GM19328 (cell line): ENCODE measurements around the gene RNASEH2A.

Experiments
- ATAC-seq: cut with Tn5 transposase; IDR thresholded peaks from one replicate; pipeline ENCODE4 v1.9.1; 2021; ENCODE audit warnings: mild to moderate bottlenecking, moderate library complexity; ENCODE audit not compliant: unreplicated experiment

RNASEH2A gene

GRCh38 chr19:12806242-12807081, at the start of gene RNASEH2A:
RNASEH2A (plus strand) TSS chr19:12806584; CDS start chr19:12806674, 90 bp downstream.
- ATAC-seq, result peak; percentile 77

- ATAC-seq, result no peak
Observed at GRCh38 chr19:12757544-12758274, 48.7 kb upstream of the RNASEH2A start.

- ATAC-seq, result no peak
Observed at GRCh38 chr19:12759686-12760085, 46.7 kb upstream of the RNASEH2A start.

GRCh38 chr19:12763100-12763499, 43.3 kb upstream of the RNASEH2A start:
- ATAC-seq, result no peak

GRCh38 chr19:12764698-12765097, 41.7 kb upstream of the RNASEH2A start:
- no peak for ATAC-seq

- ATAC-seq, result no peak
Observed at GRCh38 chr19:12766051-12766521, 40.3 kb upstream of the RNASEH2A start.

GRCh38 chr19:12767150-12767549, 39.2 kb upstream of the RNASEH2A start:
- no peak for ATAC-seq

- ATAC-seq, result no peak
Observed at GRCh38 chr19:12767666-12768065, 38.7 kb upstream of the RNASEH2A start.

- no peak for ATAC-seq
Observed at GRCh38 chr19:12769689-12770088, 36.7 kb upstream of the RNASEH2A start.

- ATAC-seq, result no peak
Observed at GRCh38 chr19:12770922-12771321, 35.5 kb upstream of the RNASEH2A start.

GRCh38 chr19:12772323-12772722, 34.1 kb upstream of the RNASEH2A start:
- ATAC-seq, result no peak

GRCh38 chr19:12773571-12773970, 32.8 kb upstream of the RNASEH2A start:
- ATAC-seq, result no peak

- no peak for ATAC-seq
Observed at GRCh38 chr19:12774588-12775555, 31.5 kb upstream of the RNASEH2A start, which contains the start of gene HOOK2. HOOK2 (minus strand) TSS chr19:12775552; CDS start chr19:12775449, 103 bp downstream.

GRCh38 chr19:12777217-12778016, 29.0 kb upstream of the RNASEH2A start:
- no peak for ATAC-seq

GRCh38 chr19:12778017-12778904, 28.1 kb upstream of the RNASEH2A start:
- ATAC-seq, result no peak

GRCh38 chr19:12778905-12779161, 27.6 kb upstream of the RNASEH2A start:
- no peak for ATAC-seq

- ATAC-seq, result no peak
Observed at GRCh38 chr19:12779162-12779993, 27.0 kb upstream of the RNASEH2A start.

- ATAC-seq, result no peak
Observed at GRCh38 chr19:12782174-12782423, 24.3 kb upstream of the RNASEH2A start.
